HepG2 (cell line): ENCODE measurements around the gene EEF1AKMT3. TPM values are rescaled to one million over a fixed set of nuclear protein-coding genes. Genes with fewer than 3 reads are reported as not detected.

Experiments
- ELF1 ChIP-seq: sonication (generic); formaldehyde crosslinking; IDR thresholded peaks from 2 replicates; pipeline ENCODE4 v1.4.0; 2020; ENCODE audit warnings: missing genetic modification reagents
- ERF ChIP-seq: IDR thresholded peaks from 2 replicates; pipeline ENCODE4 v1.6.1; 2018; ENCODE audit warnings: missing biosample characterization, missing genetic modification reagents
- MEIS1 ChIP-seq: sonication (generic); formaldehyde crosslinking; IDR thresholded peaks from 2 replicates; pipeline ENCODE4 v1.9.0; 2021; ENCODE audit warnings: mild to moderate bottlenecking, missing genetic modification reagents, moderate library complexity, borderline replicate concordance
- MTERF4 ChIP-seq: sonication (generic); formaldehyde crosslinking; IDR thresholded peaks from 2 replicates; pipeline ENCODE4 v1.8.0; 2023; ENCODE audit warnings: mild to moderate bottlenecking, missing genetic modification reagents
- POGK ChIP-seq: sonication (generic); formaldehyde crosslinking; conservative IDR thresholded peaks from 2 replicates; pipeline ENCODE4 v1.8.0; 2022; ENCODE audit warnings: mild to moderate bottlenecking, moderate library complexity, missing genetic modification reagents
- SOX13 ChIP-seq, 3 experiments: fragments of 450-650 bp in 1 of 3; sonication (generic) in 1 of 3; formaldehyde crosslinking in 1 of 3; IDR thresholded peaks in 2 of 3; conservative IDR thresholded peaks in 1 of 3; 2 replicates each; pipeline versions ENCODE4 v1.5.0 to v1.6.1; 2016 to 2020; ENCODE audit warnings: antibody characterized with exemption in 1 of 3, mild to moderate bottlenecking in 1 of 3, missing compliant biosample characterization in 1 of 3, missing genetic modification reagents in 1 of 3, moderate library complexity in 1 of 3
- SP4 ChIP-seq: sonication (generic); formaldehyde crosslinking; IDR thresholded peaks from 2 replicates; pipeline ENCODE4 v1.8.1; 2023; ENCODE audit warnings: mild to moderate bottlenecking, missing genetic modification reagents
- STAT6 ChIP-seq: sonication (generic); formaldehyde crosslinking; IDR thresholded peaks from 2 replicates; pipeline ENCODE4 v1.4.0; 2020; ENCODE audit warnings: missing genetic modification reagents, mild to moderate bottlenecking, borderline replicate concordance
- TBL1XR1 ChIP-seq: fragments of 150-350 bp; IDR thresholded peaks from 2 replicates; pipeline ENCODE4 v1.6.1; 2014; ENCODE audit warnings: borderline replicate concordance, low read length; ENCODE audit not compliant: partially characterized antibody
- ZFP90 ChIP-seq: sonication (generic); formaldehyde crosslinking; IDR thresholded peaks from 2 replicates; pipeline ENCODE4 v1.8.0; 2022; ENCODE audit warnings: missing genetic modification reagents, mild to moderate bottlenecking, inconsistent platforms, borderline replicate concordance
- ZNF318 ChIP-seq: sonication (generic); formaldehyde crosslinking; IDR thresholded peaks from 2 replicates; pipeline ENCODE4 v1.4.0; 2020; ENCODE audit warnings: mild to moderate bottlenecking, missing genetic modification reagents
- ZNF326 ChIP-seq: sonication (generic); formaldehyde crosslinking; IDR thresholded peaks from 2 replicates; pipeline ENCODE4 v1.4.0; 2020; ENCODE audit warnings: missing genetic modification reagents, borderline replicate concordance
- ZNF772 ChIP-seq: sonication (generic); formaldehyde crosslinking; IDR thresholded peaks from 2 replicates; pipeline ENCODE4 v1.5.0; 2020; ENCODE audit warnings: mild to moderate bottlenecking, missing genetic modification reagents
- polyA plus RNA-seq, 8 experiments: library from polyadenylated mRNA; depleted of rRNA in 3 of 8; stranded (reverse) in 7 of 8; unstranded in 1 of 8; fragments of >200 nt; fragmentation: Illumina TruSeq in 4 of 8; extraction: Trizol in 4 of 8; gene quantifications; 2 replicates each; pipeline versions ENCODE4 v1.2.1 to v1.2.3, GENCODE V29; 2011 to 2016; ENCODE audit warnings: low read depth in 4 of 8, missing spikeins in 1 of 8, mixed read lengths in 1 of 8; ENCODE audit not compliant: insufficient read depth in 1 of 8
- total RNA-seq, 5 experiments: library from RNA; depleted of rRNA; stranded (reverse); fragments of >200 nt; fragmentation: Illumina TruSeq; extraction: Trizol; gene quantifications; 2 replicates each; pipeline ENCODE4 v1.2.3, GENCODE V29; 2016; ENCODE audit warnings: low read depth in 1 of 5

Gene EEF1AKMT3
- total and polyA plus RNA-seq, 2 of the 13 experiments (the other 11 are each of a cell fraction or from before 2014, with no cell fraction given): 4.7 to 11.4 TPM

- TF ChIP-seq ZNF326 (CRISPR knock-in tag) (no peak), SOX13 (IDR thresholded peaks at IDR 0.05) (no peak), SOX13 (CRISPR knock-in tag; conservative IDR thresholded peaks at IDR 0.05 in 1 of 2, IDR thresholded peaks at IDR 0.05 in 1 of 2) (no peak), POGK (0 out of 2 replicates have a peak, but pooled peaks have one; percentile 45), ZFP90 (CRISPR knock-in tag) (no peak), MTERF4 (CRISPR knock-in tag) (no peak), STAT6 (CRISPR knock-in tag) (no peak), MEIS1 (CRISPR knock-in tag) (0 out of 2 replicates have a peak, but pooled peaks have one; percentile 32), ELF1 (no peak), ZNF772 (no peak), SP4 (no peak), TBL1XR1 (no peak), ZNF318 (CRISPR knock-in tag) (peak; percentile 91), ERF (CRISPR knock-in tag) (no peak)
Measured at GRCh38 chr12:57754411-57755193, 17.8 kb upstream of the EEF1AKMT3 start, which contains the start of gene MARCHF9 (continued).
